ENCODE measurements around the gene SZRD1. TPM values are rescaled to one million over a fixed set of nuclear protein-coding genes. Genes with fewer than 3 reads are reported as not detected.

SZRD1 gene
- total and polyA plus RNA-seq, 2 donors (not counting 1 experiment from before 2014, with no cell fraction given) = 30.1 to 95.1 TPM

GRCh38 chr1:16433030-16433429 lies 66.0 kb downstream of the SZRD1 start:
- no peak overlapping the region for H3K4me2 ChIP-seq (ENCODE audit: extremely low read depth, insufficient read depth, low read length)
- no peaks in the 10 kb centered on the region for H3K79me2 ChIP-seq (ENCODE audit: control insufficient read depth, insufficient read depth, low read length)
- TF ChIP-seq, protein P1, sequence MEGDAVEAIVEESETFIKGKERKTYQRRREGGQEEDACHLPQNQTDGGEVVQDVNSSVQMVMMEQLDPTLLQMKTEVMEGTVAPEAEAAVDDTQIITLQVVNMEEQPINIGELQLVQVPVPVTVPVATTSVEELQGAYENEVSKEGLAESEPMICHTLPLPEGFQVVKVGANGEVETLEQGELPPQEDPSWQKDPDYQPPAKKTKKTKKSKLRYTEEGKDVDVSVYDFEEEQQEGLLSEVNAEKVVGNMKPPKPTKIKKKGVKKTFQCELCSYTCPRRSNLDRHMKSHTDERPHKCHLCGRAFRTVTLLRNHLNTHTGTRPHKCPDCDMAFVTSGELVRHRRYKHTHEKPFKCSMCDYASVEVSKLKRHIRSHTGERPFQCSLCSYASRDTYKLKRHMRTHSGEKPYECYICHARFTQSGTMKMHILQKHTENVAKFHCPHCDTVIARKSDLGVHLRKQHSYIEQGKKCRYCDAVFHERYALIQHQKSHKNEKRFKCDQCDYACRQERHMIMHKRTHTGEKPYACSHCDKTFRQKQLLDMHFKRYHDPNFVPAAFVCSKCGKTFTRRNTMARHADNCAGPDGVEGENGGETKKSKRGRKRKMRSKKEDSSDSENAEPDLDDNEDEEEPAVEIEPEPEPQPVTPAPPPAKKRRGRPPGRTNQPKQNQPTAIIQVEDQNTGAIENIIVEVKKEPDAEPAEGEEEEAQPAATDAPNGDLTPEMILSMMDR (conservative IDR thresholded peaks at IDR 0.05 in 1 of 2, IDR thresholded peaks at IDR 0.05 in 1 of 2; ENCODE audit: low read depth in 1 of 2, low read length in 2 of 2) = no peak
- no peak for TF ChIP-seq EZH2 (IDR thresholded peaks at IDR 0.05; ENCODE audit: low read length, missing control alignments)
- H3K4me3 ChIP-seq (replicated peaks in 1 of 4; ENCODE audit: control extremely low read depth in 1 of 4, insufficient read depth in 1 of 4, low read depth in 3 of 4, low read length in 4 of 4) = no peak overlapping the region
- peaks cover 2% of the 10 kb centered on the region for H3K27me3 ChIP-seq (ENCODE audit: control insufficient read depth, insufficient read depth, low read length)
- no peak overlapping the region for H3K9ac ChIP-seq (ENCODE audit: insufficient read depth, low read length)
- no peaks in the 10 kb centered on the region for H3K4me1 ChIP-seq (ENCODE audit: control insufficient read depth, extremely low read depth, insufficient read depth, low read length)
- H2AFZ ChIP-seq (ENCODE audit: low read length) = no peak overlapping the region
- no peaks in the 10 kb centered on the region for H3K36me3 ChIP-seq (ENCODE audit: control insufficient read depth, insufficient read depth, low read length)
- no peaks in the 10 kb centered on the region for H4K20me1 ChIP-seq (ENCODE audit: control insufficient read depth, extremely low read depth, insufficient read depth, low read length)
- no peak overlapping the region for H3K27ac ChIP-seq (ENCODE audit: insufficient read depth, low read length)
- H3K9me3 ChIP-seq (ENCODE audit: control insufficient read depth, insufficient read depth, low read depth, low read length) = no peaks in the 10 kb centered on the region
- no peak for DNase-seq (ENCODE audit: low read depth in 2 of 2)

DNA sequence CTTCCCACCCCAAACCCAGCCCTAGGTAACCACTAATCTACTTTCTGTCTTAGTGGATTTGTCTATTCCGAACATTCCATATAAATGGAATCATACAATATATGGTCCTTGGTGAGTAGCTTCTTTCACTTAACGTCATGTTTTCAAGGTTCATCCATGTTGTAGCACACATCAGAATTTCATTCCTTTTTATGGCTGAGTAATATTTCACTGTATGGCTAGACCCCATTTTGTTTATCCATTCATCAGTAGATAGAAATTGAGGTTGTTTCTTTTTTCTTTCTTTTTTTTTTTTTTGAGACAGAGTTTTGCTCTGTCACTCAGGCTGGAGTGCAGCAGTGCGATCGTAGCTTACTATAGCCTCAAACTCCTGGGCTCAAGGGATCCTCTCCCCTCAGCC lies 67.0 kb downstream of the SZRD1 start:
- TF ChIP-seq, protein P1 (conservative IDR thresholded peaks at IDR 0.05 in 1 of 2, IDR thresholded peaks at IDR 0.05 in 1 of 2; ENCODE audit: low read depth in 1 of 2, low read length in 2 of 2) = no peak
- no peak for TF ChIP-seq EZH2 (IDR thresholded peaks at IDR 0.05; ENCODE audit: low read length, missing control alignments)
- Histone ChIP-seq H3K79me2 (ENCODE audit: control insufficient read depth, insufficient read depth, low read length) (no peaks in the 10 kb centered on the region), H4K20me1 (ENCODE audit: control insufficient read depth, extremely low read depth, insufficient read depth, low read length) (no peaks in the 10 kb centered on the region), H3K36me3 (ENCODE audit: control insufficient read depth, insufficient read depth, low read length) (no peaks in the 10 kb centered on the region), H3K4me3 (replicated peaks in 1 of 4; ENCODE audit: control extremely low read depth in 1 of 4, insufficient read depth in 1 of 4, low read depth in 3 of 4, low read length in 4 of 4) (no peak overlapping the region), H3K9me3 (ENCODE audit: control insufficient read depth, insufficient read depth, low read depth, low read length) (no peaks in the 10 kb centered on the region), H2AFZ (ENCODE audit: low read length) (no peak overlapping the region), H3K27ac (ENCODE audit: insufficient read depth, low read length) (no peak overlapping the region), H3K9ac (ENCODE audit: insufficient read depth, low read length) (no peak overlapping the region), H3K4me2 (ENCODE audit: extremely low read depth, insufficient read depth, low read length) (no peak overlapping the region), H3K27me3 (ENCODE audit: control insufficient read depth, insufficient read depth, low read length) (peaks cover 2% of the 10 kb centered on the region), H3K4me1 (ENCODE audit: control insufficient read depth, extremely low read depth, insufficient read depth, low read length) (no peaks in the 10 kb centered on the region)
- DNase-seq (ENCODE audit: low read depth in 2 of 2) = no peak

DNA sequence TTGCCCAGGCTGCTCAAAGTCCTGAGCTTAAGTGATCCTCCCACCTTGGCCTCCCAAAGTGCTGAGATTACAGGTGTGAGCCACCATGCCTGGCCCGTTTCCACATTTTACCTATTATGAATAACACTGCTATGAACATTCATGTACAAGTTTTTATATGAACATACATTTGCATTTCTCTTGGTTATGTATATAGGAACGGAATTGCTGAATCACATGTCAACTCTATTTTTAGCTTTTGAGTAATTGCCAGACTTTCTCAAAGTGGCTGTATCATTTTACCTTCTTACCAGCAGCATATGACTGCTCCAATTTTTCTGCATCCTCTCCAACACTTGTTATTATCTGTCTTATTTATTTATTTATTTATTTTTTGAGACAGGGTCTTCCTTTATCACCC lies 67.5 kb downstream of the SZRD1 start:
- no peak overlapping the region for H3K4me3 ChIP-seq (replicated peaks in 1 of 4; ENCODE audit: control extremely low read depth in 1 of 4, insufficient read depth in 1 of 4, low read depth in 3 of 4, low read length in 4 of 4)
- H4K20me1 ChIP-seq (ENCODE audit: control insufficient read depth, extremely low read depth, insufficient read depth, low read length) = no peaks in the 10 kb centered on the region
- DNase-seq (ENCODE audit: low read depth in 2 of 2) = no peak
- peaks cover 2% of the 10 kb centered on the region for H3K27me3 ChIP-seq (ENCODE audit: control insufficient read depth, insufficient read depth, low read length)
- H3K36me3 ChIP-seq (ENCODE audit: control insufficient read depth, insufficient read depth, low read length) = no peaks in the 10 kb centered on the region
- H3K79me2 ChIP-seq (ENCODE audit: control insufficient read depth, insufficient read depth, low read length) = no peaks in the 10 kb centered on the region
- H2AFZ ChIP-seq (ENCODE audit: low read length) = no peak overlapping the region
- H3K4me1 ChIP-seq (ENCODE audit: control insufficient read depth, extremely low read depth, insufficient read depth, low read length) = no peaks in the 10 kb centered on the region
- no peak overlapping the region for H3K4me2 ChIP-seq (ENCODE audit: extremely low read depth, insufficient read depth, low read length)
- H3K9me3 ChIP-seq (ENCODE audit: control insufficient read depth, insufficient read depth, low read depth, low read length) = no peaks in the 10 kb centered on the region
- TF ChIP-seq EZH2 (IDR thresholded peaks at IDR 0.05; ENCODE audit: low read length, missing control alignments) = no peak
- TF ChIP-seq, protein P1 (conservative IDR thresholded peaks at IDR 0.05 in 1 of 2, IDR thresholded peaks at IDR 0.05 in 1 of 2; ENCODE audit: low read depth in 1 of 2, low read length in 2 of 2) = no peak
- no peak overlapping the region for H3K27ac ChIP-seq (ENCODE audit: insufficient read depth, low read length)
- H3K9ac ChIP-seq (ENCODE audit: insufficient read depth, low read length) = no peak overlapping the region

Data from fibroblast of lung (primary cell).